PFSK-1 (cell line): Measurements from ENCODE around the gene STXBP1.

ENCODE experiments used
- FOXP2 ChIP-seq: optimal IDR thresholded peaks from 2 replicates; pipeline ENCODE3; 2011; ENCODE audit warnings: borderline replicate concordance, control low read depth, inconsistent platforms; ENCODE audit not compliant: insufficient read depth; ENCODE audit errors: extremely low read length, extremely low read depth
- POLR2AphosphoS5 ChIP-seq: IDR thresholded peaks from 2 replicates; pipeline ENCODE4 v1.6.1; 2012; ENCODE audit warnings: low read depth, mild to moderate bottlenecking, control low read depth, low read length, moderate library complexity
- REST ChIP-seq, 2 experiments: IDR thresholded peaks; 2 replicates each; pipeline versions ENCODE4 v1.6.1 to v1.8.0; 2011 to 2012; ENCODE audit warnings: low read depth in 2 of 2, low read length in 2 of 2, control low read depth in 1 of 2, inconsistent platforms in 1 of 2, mild to moderate bottlenecking in 1 of 2, moderate library complexity in 1 of 2; ENCODE audit not compliant: insufficient read depth in 1 of 2
- TAF1 ChIP-seq: IDR thresholded peaks from 2 replicates; pipeline ENCODE4 v1.6.1; 2012; ENCODE audit warnings: low read length, control low read depth, borderline replicate concordance; ENCODE audit not compliant: insufficient read depth

- TF ChIP-seq POLR2AphosphoS5 = no peak
- no peak for TF ChIP-seq REST (IDR thresholded peaks at IDR 0.05; ENCODE audit: insufficient read depth in 1 of 2, low read depth in 2 of 2, low read length in 2 of 2)
- TF ChIP-seq FOXP2 = no peak
- TF ChIP-seq TAF1 = no peak
These were observed 37.7 kb upstream of the STXBP1 start for GRCh38 chr9:127574072-127574993.
